Neural progenitor cell (in vitro differentiated cells): ENCODE results near the gene ALDH3B1. TPM values are rescaled to one million over a fixed set of nuclear protein-coding genes. Genes with fewer than 3 reads are reported as not detected.

Experiments
- DNase-seq: peaks from one replicate; pipeline ENCODE4 v3.0.0-alpha.2; 2016; ENCODE audit warnings: low spot score
- H2AFZ ChIP-seq: fragments of 200-600 bp; sonication (generic); replicated peaks from 2 replicates; pipeline ENCODE4 v1.6.1; 2016; ENCODE audit warnings: antibody characterized with exemption
- H3F3A ChIP-seq: fragments of 200-600 bp; sonication (generic); 2 replicates; pipeline ENCODE4 v1.6.1; 2016; ENCODE audit warnings: antibody characterized with exemption, low read depth
- H3K27ac ChIP-seq: fragments of 200-600 bp; sonication (generic); 2 replicates; pipeline ENCODE4 v1.5.1; 2016; ENCODE audit warnings: mild to moderate bottlenecking
- H3K27me3 ChIP-seq: fragments of 200-600 bp; sonication (generic); 2 replicates; pipeline ENCODE4 v1.6.1; 2016; ENCODE audit warnings: mild to moderate bottlenecking, moderate library complexity
- H3K36me3 ChIP-seq: fragments of 200-600 bp; sonication (generic); 2 replicates; pipeline ENCODE4 v1.5.1; 2016
- H3K4me1 ChIP-seq: fragments of 200-600 bp; sonication (generic); 2 replicates; pipeline ENCODE4 v1.6.1; 2016; ENCODE audit warnings: mixed run types
- H3K4me2 ChIP-seq: fragments of 200-600 bp; sonication (generic); 2 replicates; pipeline ENCODE4 v1.6.1; 2016
- H3K4me3 ChIP-seq: fragments of 200-600 bp; sonication (generic); 2 replicates; pipeline ENCODE4 v1.5.1; 2016
- H3K79me2 ChIP-seq: fragments of 200-600 bp; sonication (generic); 2 replicates; pipeline ENCODE4 v1.6.1; 2016; ENCODE audit warnings: low read depth
- H3K9ac ChIP-seq: fragments of 200-600 bp; sonication (generic); 2 replicates; pipeline ENCODE4 v1.6.1; 2016
- H3K9me3 ChIP-seq: fragments of 200-600 bp; sonication (generic); 2 replicates; pipeline ENCODE4 v1.5.1; 2016; ENCODE audit warnings: low read depth
- H4K20me1 ChIP-seq: fragments of 200-600 bp; sonication (generic); 2 replicates; pipeline ENCODE4 v1.6.1; 2016; ENCODE audit warnings: low read depth
- H3K27ac Mint-ChIP-seq: 3 replicates; pipeline ENCODE4 v1.8.0; 2021; ENCODE audit warnings: mixed read lengths
- H3K27me3 Mint-ChIP-seq: 2 replicates; pipeline ENCODE4 v1.8.0; 2022; ENCODE audit warnings: low read depth, mild to moderate bottlenecking, inconsistent platforms, moderate library complexity, mixed read lengths; ENCODE audit not compliant: insufficient read depth
- H3K36me3 Mint-ChIP-seq: 3 replicates; pipeline ENCODE4 v1.8.0; 2021; ENCODE audit warnings: mixed read lengths
- H3K4me1 Mint-ChIP-seq: 3 replicates; pipeline ENCODE4 v1.8.0; 2021; ENCODE audit warnings: mixed read lengths
- H3K4me3 Mint-ChIP-seq: 3 replicates; pipeline ENCODE4 v1.8.0; 2021; ENCODE audit warnings: mild to moderate bottlenecking, moderate library complexity, mixed read lengths
- H3K9me3 Mint-ChIP-seq: 3 replicates; pipeline ENCODE4 v1.8.0; 2020; ENCODE audit warnings: mixed read lengths
- EZH2 ChIP-seq: fragments of 200-600 bp; sonication (generic); IDR thresholded peaks from 2 replicates; pipeline ENCODE4 v1.6.1; 2017; ENCODE audit warnings: antibody characterized with exemption, mild to moderate bottlenecking, moderate library complexity
- EZH2phosphoT487 ChIP-seq: fragments of 200-600 bp; sonication (generic); IDR thresholded peaks from 2 replicates; pipeline ENCODE4 v1.6.1; 2017; ENCODE audit warnings: antibody characterized with exemption
- total RNA-seq: library from RNA; depleted of rRNA; stranded (reverse); fragments of >200 nt; gene quantifications from 2 replicates; pipeline ENCODE4 v1.2.3, GENCODE V29; 2015; ENCODE audit warnings: low replicate concordance
- TF ChIP-seq, protein P1 (sequence below): fragments of 200-600 bp; sonication (generic); IDR thresholded peaks from 2 replicates; pipeline ENCODE4 v1.5.1; 2017; ENCODE audit warnings: antibody characterized with exemption, mild to moderate bottlenecking

The ALDH3B1 gene
- total RNA-seq, 1 donor from 2014 or later, result not detected

DNA sequence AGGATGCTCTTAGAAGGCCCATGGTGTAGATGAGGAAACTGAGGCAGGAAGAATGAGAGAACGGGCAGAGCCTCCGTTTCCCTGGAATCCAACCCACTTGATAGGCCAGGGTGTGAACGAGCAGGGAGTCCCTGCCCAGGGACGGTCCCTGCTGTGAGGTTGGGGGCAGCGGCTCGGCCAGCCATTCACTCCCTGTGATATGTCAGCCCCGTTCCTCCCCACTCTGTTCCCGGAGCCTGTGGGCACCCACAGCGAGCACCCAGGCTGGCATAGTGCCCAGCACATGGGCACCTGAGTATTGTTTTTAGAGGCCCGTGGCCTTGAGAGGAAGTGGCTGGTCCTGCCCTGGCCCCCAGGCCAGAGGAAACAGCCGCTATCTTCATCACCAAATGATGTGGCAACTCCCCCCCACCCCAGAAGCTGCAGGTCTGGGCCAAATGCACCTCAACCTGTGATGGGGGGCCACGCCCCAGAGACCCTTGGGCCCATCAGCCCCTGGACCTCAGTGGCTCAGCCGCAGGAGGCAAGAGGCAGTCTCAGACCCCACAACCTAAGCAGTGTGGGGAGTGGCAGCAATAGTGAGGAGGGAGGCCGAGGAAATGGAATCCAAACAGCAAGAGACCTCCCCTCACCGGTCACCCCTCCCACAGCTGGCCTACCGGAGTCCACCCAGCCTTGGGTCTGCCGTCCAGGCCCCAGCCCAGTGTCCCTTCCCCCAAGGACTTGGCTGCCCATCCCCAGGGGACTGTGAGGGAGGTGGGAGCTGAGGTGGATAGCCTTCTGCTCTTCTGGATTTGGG, 2.1 kb downstream of the ALDH3B1 start:
- Mint-ChIP-seq H3K9me3 (no peaks in the 10 kb centered on the region), H3K36me3 (no peaks in the 10 kb centered on the region), H3K27ac (peak overlapping the region; percentile 95), H3K27me3 (peaks cover 8% of the 10 kb centered on the region), H3K4me3 (peak overlapping the region; percentile 48), H3K4me1 (peaks cover 60% of the 10 kb centered on the region)
- Histone ChIP-seq H3K79me2 (no peaks in the 10 kb centered on the region), H3K9ac (no peak overlapping the region), H4K20me1 (no peaks in the 10 kb centered on the region), H3K9me3 (no peaks in the 10 kb centered on the region), H2AFZ (no peak overlapping the region), H3K36me3 (no peaks in the 10 kb centered on the region), H3K4me2 (no peak overlapping the region), H3K27me3 (no peaks in the 10 kb centered on the region), H3K4me1 (peaks cover 14% of the 10 kb centered on the region), H3K4me3 (no peak overlapping the region), H3K27ac (no peak overlapping the region), H3F3A (peaks cover 8% of the 10 kb centered on the region)
- TF ChIP-seq EZH2 (no peak), EZH2phosphoT487 (no peak)
- TF ChIP-seq, protein P1, sequence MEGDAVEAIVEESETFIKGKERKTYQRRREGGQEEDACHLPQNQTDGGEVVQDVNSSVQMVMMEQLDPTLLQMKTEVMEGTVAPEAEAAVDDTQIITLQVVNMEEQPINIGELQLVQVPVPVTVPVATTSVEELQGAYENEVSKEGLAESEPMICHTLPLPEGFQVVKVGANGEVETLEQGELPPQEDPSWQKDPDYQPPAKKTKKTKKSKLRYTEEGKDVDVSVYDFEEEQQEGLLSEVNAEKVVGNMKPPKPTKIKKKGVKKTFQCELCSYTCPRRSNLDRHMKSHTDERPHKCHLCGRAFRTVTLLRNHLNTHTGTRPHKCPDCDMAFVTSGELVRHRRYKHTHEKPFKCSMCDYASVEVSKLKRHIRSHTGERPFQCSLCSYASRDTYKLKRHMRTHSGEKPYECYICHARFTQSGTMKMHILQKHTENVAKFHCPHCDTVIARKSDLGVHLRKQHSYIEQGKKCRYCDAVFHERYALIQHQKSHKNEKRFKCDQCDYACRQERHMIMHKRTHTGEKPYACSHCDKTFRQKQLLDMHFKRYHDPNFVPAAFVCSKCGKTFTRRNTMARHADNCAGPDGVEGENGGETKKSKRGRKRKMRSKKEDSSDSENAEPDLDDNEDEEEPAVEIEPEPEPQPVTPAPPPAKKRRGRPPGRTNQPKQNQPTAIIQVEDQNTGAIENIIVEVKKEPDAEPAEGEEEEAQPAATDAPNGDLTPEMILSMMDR, result no peak
- no peak for DNase-seq

DNA sequence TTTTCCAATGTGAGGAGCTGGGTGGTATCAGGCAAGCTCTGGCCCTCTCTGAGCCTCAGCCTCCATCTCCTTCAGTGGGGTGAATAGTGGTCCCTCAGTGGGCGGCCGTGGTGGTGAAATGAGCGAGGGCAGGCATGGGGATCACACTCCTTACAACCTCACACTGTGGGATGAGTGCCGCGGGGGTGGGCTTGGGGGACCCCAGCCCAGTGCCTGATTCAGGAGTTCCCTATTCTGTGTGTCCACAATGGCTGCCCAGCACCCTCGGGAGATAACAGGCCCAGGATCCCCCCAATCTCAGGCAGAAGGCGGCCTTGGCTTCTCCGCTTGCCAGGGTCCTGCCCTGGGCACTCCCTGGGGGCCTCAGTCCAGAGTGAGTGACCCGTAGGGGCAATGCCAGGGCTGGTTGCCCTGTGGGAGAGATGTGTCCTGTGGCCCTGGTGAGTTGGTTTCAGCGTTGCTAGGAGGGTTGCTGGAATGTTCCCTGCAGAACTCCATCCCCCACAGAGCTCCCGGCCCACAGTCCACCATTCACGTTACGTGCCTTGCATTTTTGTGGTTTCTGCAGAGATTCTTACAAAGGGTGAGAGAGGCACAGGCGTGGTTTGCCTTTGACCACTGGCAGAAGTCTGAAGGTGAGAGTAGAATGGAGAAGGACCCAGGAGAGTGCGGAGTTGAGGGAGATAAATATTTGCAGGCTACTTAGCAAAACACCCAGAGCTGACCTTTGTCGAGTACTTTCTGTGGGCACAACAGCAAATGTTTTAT, 2.9 kb downstream of the ALDH3B1 start:
- no peak for DNase-seq
- Histone ChIP-seq H3K4me1 (peaks cover 14% of the 10 kb centered on the region), H3K4me2 (no peak overlapping the region), H3K27me3 (no peaks in the 10 kb centered on the region), H3K9ac (no peak overlapping the region), H3K9me3 (no peaks in the 10 kb centered on the region), H2AFZ (no peak overlapping the region), H3K36me3 (no peaks in the 10 kb centered on the region), H3K4me3 (no peak overlapping the region), H4K20me1 (no peaks in the 10 kb centered on the region), H3K79me2 (no peaks in the 10 kb centered on the region), H3K27ac (no peak overlapping the region), H3F3A (peaks cover 8% of the 10 kb centered on the region)
- H3K4me3 Mint-ChIP-seq, result peak overlapping the region; percentile 54
- H3K4me1 Mint-ChIP-seq, result peaks cover 68% of the 10 kb centered on the region
- peak overlapping the region; percentile 97 for H3K27ac Mint-ChIP-seq
- no peaks in the 10 kb centered on the region for H3K9me3 Mint-ChIP-seq
- peaks cover 8% of the 10 kb centered on the region for H3K27me3 Mint-ChIP-seq
- H3K36me3 Mint-ChIP-seq, result no peaks in the 10 kb centered on the region
- no peak for TF ChIP-seq EZH2
- TF ChIP-seq, protein P1, result no peak
- TF ChIP-seq EZH2phosphoT487, result no peak

DNA sequence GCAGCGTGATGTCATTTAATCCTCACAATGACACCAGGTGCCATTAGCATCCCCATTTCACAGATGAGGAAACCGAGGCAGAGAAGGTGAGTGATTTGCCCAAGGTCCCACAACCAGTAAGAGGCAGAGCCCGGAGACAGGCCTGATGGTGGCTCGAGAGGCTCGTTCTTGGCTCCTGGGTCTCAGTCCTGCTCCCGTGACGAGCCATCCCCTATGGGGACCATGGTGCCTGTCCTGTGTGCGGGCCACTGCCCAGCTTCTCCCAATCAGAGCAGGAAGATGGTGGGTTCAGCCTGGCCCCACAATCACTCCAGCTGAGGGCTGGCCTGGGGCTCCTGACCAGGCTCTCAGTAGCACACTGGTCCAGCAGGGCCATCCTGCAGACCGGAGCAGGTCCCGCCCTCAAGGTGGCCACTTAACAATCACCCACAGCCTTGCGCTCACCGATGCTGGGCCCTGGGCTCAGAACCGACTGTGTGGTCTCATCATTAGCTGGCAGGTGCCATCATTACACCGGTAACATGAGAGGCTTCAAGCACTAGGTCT, 3.6 kb downstream of the ALDH3B1 start:
- Histone ChIP-seq H3K27me3 (no peaks in the 10 kb centered on the region), H2AFZ (no peak overlapping the region), H3K79me2 (no peaks in the 10 kb centered on the region), H3K4me1 (peaks cover 14% of the 10 kb centered on the region), H3K4me2 (no peak overlapping the region), H3K4me3 (no peak overlapping the region), H3K9ac (no peak overlapping the region), H3K27ac (no peak overlapping the region), H3K9me3 (no peaks in the 10 kb centered on the region), H4K20me1 (no peaks in the 10 kb centered on the region), H3K36me3 (no peaks in the 10 kb centered on the region), H3F3A (peaks cover 8% of the 10 kb centered on the region)
- Mint-ChIP-seq H3K9me3 (no peaks in the 10 kb centered on the region), H3K27me3 (peaks cover 8% of the 10 kb centered on the region), H3K4me3 (peak overlapping the region; percentile 54), H3K4me1 (peaks cover 71% of the 10 kb centered on the region), H3K36me3 (no peaks in the 10 kb centered on the region), H3K27ac (peak overlapping the region; percentile 97)
- DNase-seq, result no peak
- TF ChIP-seq EZH2, result no peak
- TF ChIP-seq, protein P1, result no peak
- TF ChIP-seq EZH2phosphoT487, result no peak
